ENCODE data around the gene DNMBP. TPM values are rescaled to one million over a fixed set of nuclear protein-coding genes. Genes with fewer than 3 reads are reported as not detected.
"Not testable (repeated sequence)": the region's sequence is repeated elsewhere in the genome, so short reads cannot be mapped to it uniquely, and the experiment has no call there.

DNMBP gene
- total RNA-seq, 1 experiment from 2014 or later = 60.3 TPM

DNA sequence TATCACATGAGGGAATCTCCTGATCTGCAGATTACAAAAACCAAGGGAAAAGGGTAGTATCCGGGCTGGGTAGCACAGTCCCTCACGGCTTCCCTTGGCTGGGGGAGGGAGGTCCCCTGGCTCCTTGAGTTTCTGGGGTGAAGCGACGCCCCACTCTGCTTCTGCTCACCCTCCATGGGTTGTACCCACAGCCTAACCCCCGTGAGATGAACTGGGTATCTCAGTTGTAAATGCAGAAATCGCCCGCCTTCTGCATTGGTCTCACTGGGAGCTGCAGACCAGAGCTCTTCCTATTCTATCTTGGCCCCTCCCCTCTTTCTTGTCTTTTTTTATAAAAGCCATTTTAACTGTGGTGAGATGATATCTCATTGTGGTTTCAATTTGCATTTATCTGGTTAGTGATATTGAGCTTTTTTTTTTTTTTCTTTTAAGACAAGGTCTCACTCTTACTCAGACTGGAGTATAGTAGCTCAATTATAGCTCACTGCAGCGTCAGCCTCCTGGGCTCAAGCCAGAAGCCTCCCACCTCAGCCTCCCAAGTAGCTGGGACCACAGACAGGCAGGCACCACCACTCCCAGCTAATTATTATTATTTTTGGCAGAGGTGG is 139.5 kb downstream of the DNMBP start:
- H3K79me2 ChIP-seq (ENCODE audit: insufficient read depth, low read length) = no peaks in the 10 kb centered on the region
- no peak for TF ChIP-seq EGR1 (IDR thresholded peaks at IDR 0.05; ENCODE audit: low read depth)
- H3K4me3 ChIP-seq (replicated peaks in 1 of 2; ENCODE audit: low read depth in 1 of 2, low read length in 2 of 2) = no peak overlapping the region
- BruUV-seq (replicated peaks) = no TSS peak
- no peaks in the 10 kb centered on the region for H3K9me3 ChIP-seq (ENCODE audit: control insufficient read depth in 1 of 2, insufficient read depth in 1 of 2, low read depth in 1 of 2, low read length in 2 of 2)
- intact Hi-C loops (cut with micrococcal nuclease) = no loop called here
- ChIA-PET RAD21 (ENCODE audit: low non-redundant PET in 1 of 2, low total read pairs in 2 of 2, uncharacterized antibody in 2 of 2, unreplicated experiment in 2 of 2) (interaction anchor here in 1 of 2 experiments (0.7 kb wide), 1 partner anchor 259 kb away, joined by 3 read pairs; no protein-coding TSS in a partner anchor), CTCF (interaction anchor here (0.7 to 1.1 kb wide), 2 partner anchors 11 to 112 kb away, joined by 3 to 5 read pairs; no protein-coding TSS in a partner anchor), POLR2A (no interaction called here)
- H3K9ac ChIP-seq (ENCODE audit: low read length) = no peak overlapping the region
- no peaks in the 10 kb centered on the region for H4K20me1 ChIP-seq (ENCODE audit: insufficient read depth)
- no peak for ATAC-seq
- peaks cover under 1 to 5% of the 10 kb centered on the region in 2 experiments; a peak in 2 of 4 replicates for H3K36me3 ChIP-seq (ENCODE audit: control insufficient read depth in 1 of 2, insufficient read depth in 2 of 2, low read length in 2 of 2)
- no peak for DNase-seq (ENCODE audit: low read depth, low spot score)
- no peaks in the 10 kb centered on the region for H3K27me3 ChIP-seq (ENCODE audit: insufficient read depth, low read length)
- no peaks in the 10 kb centered on the region for H3K9me2 ChIP-seq (ENCODE audit: insufficient read depth)
- no peak overlapping the region for H2AFZ ChIP-seq (ENCODE audit: low read depth, low read length, poor library complexity, severe bottlenecking)
- no peak overlapping the region for H3K27ac ChIP-seq (ENCODE audit: low read depth, low read length)
- H3K4me1 ChIP-seq (ENCODE audit: control insufficient read depth in 1 of 2, insufficient read depth in 2 of 2, low read length in 2 of 2) = peaks cover 7 to 17% of the 10 kb centered on the region in 2 experiments; a peak in 2 of 4 replicates
- H3K4me2 ChIP-seq (ENCODE audit: low read length) = no peak overlapping the region

DNA sequence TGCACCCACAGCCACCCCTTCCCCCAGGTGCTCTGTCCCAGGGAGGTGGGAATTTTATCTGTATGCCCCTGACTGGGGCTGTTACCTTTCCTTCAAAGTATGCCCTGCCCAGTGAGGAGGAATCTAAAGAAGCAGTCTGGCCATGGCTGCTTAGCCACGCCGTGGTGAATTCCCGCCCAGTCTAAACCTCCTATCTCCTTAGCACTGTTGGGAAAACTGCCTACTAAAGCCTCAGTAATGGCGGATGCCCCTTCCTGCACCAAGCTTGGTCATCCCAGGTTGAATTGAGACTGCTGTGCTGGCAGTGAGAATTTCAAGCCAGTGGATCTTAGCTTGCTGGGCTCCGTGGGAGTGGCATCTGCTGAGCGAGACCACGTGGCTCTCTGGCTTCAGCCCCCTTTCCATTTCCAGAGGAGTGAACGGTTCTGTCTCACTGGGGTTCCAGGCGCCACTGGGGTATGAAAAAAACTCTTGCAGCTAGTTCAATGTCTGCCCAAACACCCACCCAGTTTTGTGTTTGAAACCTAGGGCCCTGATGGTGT is 140.1 kb downstream of the DNMBP start:
- H3K9me3 ChIP-seq (ENCODE audit: control insufficient read depth in 1 of 2, insufficient read depth in 1 of 2, low read depth in 1 of 2, low read length in 2 of 2) = no peaks in the 10 kb centered on the region
- no peaks in the 10 kb centered on the region for H4K20me1 ChIP-seq (ENCODE audit: insufficient read depth)
- H3K9me2 ChIP-seq (ENCODE audit: insufficient read depth) = no peaks in the 10 kb centered on the region
- TF ChIP-seq POLR2A (IDR thresholded peaks at IDR 0.05; ENCODE audit: borderline replicate concordance, extremely low read depth, insufficient read depth, insufficient read length) (no peak), RAD21 (IDR thresholded peaks at IDR 0.05; ENCODE audit: low read depth) (no peak), EZH2phosphoT487 (IDR thresholded peaks at IDR 0.05; ENCODE audit: borderline replicate concordance) (no peak), YY1 (IDR thresholded peaks at IDR 0.05; ENCODE audit: extremely low read depth, insufficient replicate concordance, low read depth, low read length) (no peak)
- no peak overlapping the region for H3K4me3 ChIP-seq (replicated peaks in 1 of 2; ENCODE audit: low read depth in 1 of 2, low read length in 2 of 2)
- CTCF ChIA-PET = interaction anchor here (1.4 kb wide), 1 partner anchor 9 kb away, joined by 6 read pairs; no protein-coding TSS in a partner anchor
- RAD21 ChIA-PET (ENCODE audit: low non-redundant PET in 1 of 2, low total read pairs in 2 of 2, uncharacterized antibody in 2 of 2, unreplicated experiment in 2 of 2) = no interaction called here
- DNase-seq (ENCODE audit: low read depth, low spot score) (no peak), ATAC-seq (no peak)
- no peak overlapping the region for H3K4me2 ChIP-seq (ENCODE audit: low read length)
- BruUV-seq (replicated peaks) = no TSS peak
- H3K9ac ChIP-seq (ENCODE audit: low read length) = no peak overlapping the region
- H3K27ac ChIP-seq (ENCODE audit: low read depth, low read length) = no peak overlapping the region
- no peaks in the 10 kb centered on the region for H3K27me3 ChIP-seq (ENCODE audit: insufficient read depth, low read length)
- H3K4me1 ChIP-seq (ENCODE audit: control insufficient read depth in 1 of 2, insufficient read depth in 2 of 2, low read length in 2 of 2) = peaks cover 7 to 17% of the 10 kb centered on the region in 2 experiments; a peak in 2 of 4 replicates
- no peaks in the 10 kb centered on the region for H3K79me2 ChIP-seq (ENCODE audit: insufficient read depth, low read length)
- peaks cover 0 to 3% of the 10 kb centered on the region in 2 experiments; a peak in 1 of 4 replicates for H3K36me3 ChIP-seq (ENCODE audit: control insufficient read depth in 1 of 2, insufficient read depth in 2 of 2, low read length in 2 of 2)
- intact Hi-C loops (cut with micrococcal nuclease) = no loop called here
- POLR2A ChIA-PET = no interaction called here
- no peak overlapping the region for H2AFZ ChIP-seq (ENCODE audit: low read depth, low read length, poor library complexity, severe bottlenecking)

DNA sequence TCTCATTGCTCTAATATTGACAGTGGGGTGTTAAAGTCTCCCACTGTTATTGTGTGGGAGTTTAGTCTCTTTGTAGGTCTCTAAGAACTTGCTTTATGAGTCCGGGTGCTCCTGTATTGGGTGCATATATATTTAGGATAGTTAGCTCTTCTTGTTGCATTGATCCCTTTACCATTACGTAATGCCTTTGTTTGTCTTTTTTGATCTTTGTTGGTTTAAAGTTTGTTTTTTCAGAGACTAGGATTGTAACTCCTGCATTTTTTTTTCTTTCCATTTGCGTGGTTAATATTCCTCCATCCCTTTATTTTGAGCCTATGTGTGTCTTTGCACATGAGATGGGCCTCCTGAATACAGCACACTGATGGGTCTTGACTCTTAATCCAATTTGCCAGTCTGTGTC is 142.5 kb downstream of the DNMBP start:
- H3K36me3 ChIP-seq (ENCODE audit: control insufficient read depth in 1 of 2, insufficient read depth in 2 of 2, low read length in 2 of 2); H3K9ac ChIP-seq (ENCODE audit: low read length); H2AFZ ChIP-seq (ENCODE audit: low read depth, low read length, poor library complexity, severe bottlenecking); BruUV-seq (replicated peaks); RAD21 ChIA-PET (ENCODE audit: low non-redundant PET in 1 of 2, low total read pairs in 2 of 2, uncharacterized antibody in 2 of 2, unreplicated experiment in 2 of 2); DNase-seq (ENCODE audit: low read depth, low spot score); H3K4me3 ChIP-seq (replicated peaks in 1 of 2; ENCODE audit: low read depth in 1 of 2, low read length in 2 of 2); POLR2A ChIA-PET; ATAC-seq; H3K9me3 ChIP-seq (ENCODE audit: control insufficient read depth in 1 of 2, insufficient read depth in 1 of 2, low read depth in 1 of 2, low read length in 2 of 2); H3K27me3 ChIP-seq (ENCODE audit: insufficient read depth, low read length); H3K4me1 ChIP-seq (ENCODE audit: control insufficient read depth in 1 of 2, insufficient read depth in 2 of 2, low read length in 2 of 2); H3K4me2 ChIP-seq (ENCODE audit: low read length); H3K9me2 ChIP-seq (ENCODE audit: insufficient read depth); H4K20me1 ChIP-seq (ENCODE audit: insufficient read depth); CTCF ChIA-PET; H3K27ac ChIP-seq (ENCODE audit: low read depth, low read length); intact Hi-C loops (cut with micrococcal nuclease); H3K79me2 ChIP-seq (ENCODE audit: insufficient read depth, low read length): not testable (repeated sequence)

DNA sequence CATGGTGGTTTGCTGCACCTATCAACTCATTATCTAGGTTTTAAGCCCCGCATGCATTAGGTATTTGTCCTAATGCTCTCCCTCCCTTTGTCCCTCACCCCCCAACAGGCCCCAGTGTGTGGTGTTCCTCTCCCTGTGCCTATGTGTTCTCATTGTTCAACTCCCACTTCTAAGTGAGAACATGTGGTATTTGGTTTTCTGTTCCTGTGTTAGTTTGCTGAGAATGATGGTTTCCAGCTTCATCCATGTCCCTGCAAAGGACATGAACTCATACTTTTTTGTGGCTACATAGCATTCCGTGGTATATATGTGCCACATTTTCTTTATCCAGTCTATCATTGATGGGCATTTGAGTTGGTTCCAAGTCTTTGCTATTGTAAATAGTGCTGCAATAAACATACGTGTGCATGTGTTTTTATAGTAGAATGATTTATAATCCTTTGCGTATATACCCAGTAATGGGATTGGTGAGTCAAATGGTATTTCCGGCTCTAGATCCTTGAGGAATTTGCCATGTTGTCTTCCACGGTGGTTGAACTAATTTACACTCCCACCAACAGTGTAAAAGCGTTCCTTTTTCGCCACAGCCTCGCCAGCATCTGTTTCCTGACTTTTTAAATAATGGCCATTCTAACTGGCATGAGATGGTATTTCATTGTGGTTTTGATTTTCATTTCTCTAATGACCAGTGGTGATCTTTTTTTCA is 146.1 kb downstream of the DNMBP start:
- DNase-seq (ENCODE audit: low read depth, low spot score); H3K4me2 ChIP-seq (ENCODE audit: low read length); H2AFZ ChIP-seq (ENCODE audit: low read depth, low read length, poor library complexity, severe bottlenecking); H3K9me2 ChIP-seq (ENCODE audit: insufficient read depth); intact Hi-C loops (cut with micrococcal nuclease); H3K27me3 ChIP-seq (ENCODE audit: insufficient read depth, low read length); H3K27ac ChIP-seq (ENCODE audit: low read depth, low read length); BruUV-seq (replicated peaks); H4K20me1 ChIP-seq (ENCODE audit: insufficient read depth); H3K4me3 ChIP-seq (replicated peaks in 1 of 2; ENCODE audit: low read depth in 1 of 2, low read length in 2 of 2); H3K79me2 ChIP-seq (ENCODE audit: insufficient read depth, low read length); H3K9ac ChIP-seq (ENCODE audit: low read length); H3K4me1 ChIP-seq (ENCODE audit: control insufficient read depth in 1 of 2, insufficient read depth in 2 of 2, low read length in 2 of 2); H3K9me3 ChIP-seq (ENCODE audit: control insufficient read depth in 1 of 2, insufficient read depth in 1 of 2, low read depth in 1 of 2, low read length in 2 of 2); POLR2A ChIA-PET; RAD21 ChIA-PET (ENCODE audit: low non-redundant PET in 1 of 2, low total read pairs in 2 of 2, uncharacterized antibody in 2 of 2, unreplicated experiment in 2 of 2); H3K36me3 ChIP-seq (ENCODE audit: control insufficient read depth in 1 of 2, insufficient read depth in 2 of 2, low read length in 2 of 2); ATAC-seq: not testable (repeated sequence)
- CTCF ChIA-PET = interaction anchor here (0.6 kb wide), 1 partner anchor 375 kb away, joined by 4 read pairs; no protein-coding TSS in a partner anchor
